ENCODE results near the gene TTC6.

GRCh38 chr14:37551119-37551518, 44.3 kb upstream of the TTC6 start:
- no peak for TF ChIP-seq CTCF (IDR thresholded peaks at IDR 0.05; ENCODE audit: low read depth, low read length, missing input control)
- TF ChIP-seq EGR1 (IDR thresholded peaks at IDR 0.05; ENCODE audit: low read depth in 2 of 2) = no peak
- no peak for TF ChIP-seq TAF1 (conservative IDR thresholded peaks at IDR 0.05)

All from liver (tissue), 3 donors.